Breast epithelium (tissue), 4 donors: ENCODE results near the gene ABCB7. TPM values are rescaled to one million over a fixed set of nuclear protein-coding genes. Genes with fewer than 3 reads are reported as not detected.

Experiments used
- DNase-seq, 2 donors: peaks; one replicate each; pipeline ENCODE4 v3.0.0-alpha.2; 2019; ENCODE audit warnings: low spot score in 2 of 2
- H3K27ac ChIP-seq, 2 donors: fragments of 200-600 bp; sonication (generic) in 1 of 2; one replicate each; pipeline ENCODE4 v1.5.1; 2016 to 2019; ENCODE audit warnings: mild to moderate bottlenecking in 1 of 2
- H3K27me3 ChIP-seq, 2 donors: fragments of 200-600 bp; sonication (generic) in 1 of 2; one replicate each; pipeline versions ENCODE4 v1.5.1 to v1.6.0; 2017 to 2019; ENCODE audit warnings: control low read depth in 1 of 2, mild to moderate bottlenecking in 1 of 2
- H3K36me3 ChIP-seq: fragments of 200-600 bp; one replicate; pipeline ENCODE4 v1.5.1; 2019
- H3K4me1 ChIP-seq, 2 donors: fragments of 200-600 bp; sonication (generic); one replicate each; pipeline ENCODE4 v1.5.1; 2016 to 2019; ENCODE audit warnings: control low read depth in 1 of 2
- H3K4me3 ChIP-seq, 3 donors: fragments of 200-600 bp; sonication (generic); 1 replicate in 2 of 3; 2 replicates in 1 of 3; pipeline ENCODE4 v1.5.1; 2016 to 2019; ENCODE audit warnings: mild to moderate bottlenecking in 3 of 3, moderate library complexity in 2 of 3
- H3K9me3 ChIP-seq, 2 donors: fragments of 200-600 bp; sonication (generic) in 1 of 2; one replicate each; pipeline ENCODE4 v1.5.1; 2016 to 2019; ENCODE audit warnings: control low read depth in 1 of 2
- CTCF ChIP-seq, 3 donors: fragments of 450-650 bp; IDR thresholded peaks; one replicate each; pipeline ENCODE4 v1.5.1; 2016 to 2017; ENCODE audit warnings: antibody characterized with exemption in 3 of 3, mild to moderate bottlenecking in 3 of 3, moderate library complexity in 3 of 3
- POLR2A ChIP-seq: fragments of 450-650 bp; IDR thresholded peaks from one replicate; pipeline ENCODE4 v1.6.1; 2016; ENCODE audit warnings: antibody characterized with exemption, mild to moderate bottlenecking, moderate library complexity
- POLR2AphosphoS5 ChIP-seq, 3 donors: sonication (generic); formaldehyde crosslinking; IDR thresholded peaks; one replicate each; pipeline ENCODE4 v1.6.1; 2017; ENCODE audit warnings: antibody characterized with exemption in 3 of 3
- intact Hi-C: fragments of 100-400 bp; cut with DNase I; formaldehyde crosslinking; loops from one replicate; pipeline ENCODE4 v1.15.1; 2023; ENCODE audit warnings: low total_unique reads
- total RNA-seq, 3 donors: library from RNA; depleted of rRNA; stranded (reverse); fragments of >200 nt; gene quantifications; one replicate each; pipeline ENCODE4 v1.1.0, GENCODE V29; 2016

Gene ABCB7
- total RNA-seq, 3 donors from 2014 or later = 53.4 to 75.8 (median 70.5) TPM

- no peaks in the 10 kb centered on the region for H3K9me3 ChIP-seq
- DNase-seq = no peak
- H3K4me3 ChIP-seq = peak overlapping the region; percentile 58 to 75 (median 61)
- H3K27me3 ChIP-seq = peaks cover 0 to 7% of the 10 kb centered on the region in 2 donors
- no peaks in the 10 kb centered on the region for H3K36me3 ChIP-seq
- TF ChIP-seq POLR2A = no peak
- TF ChIP-seq CTCF (IDR thresholded peaks at IDR 0.05) = no peak
- no peak for TF ChIP-seq POLR2AphosphoS5 (IDR thresholded peaks at IDR 0.05)
- H3K4me1 ChIP-seq = no peaks in the 10 kb centered on the region
- intact Hi-C loops = no loop called here
- H3K27ac ChIP-seq = peak overlapping the region; percentile 83 to 85
These were observed 455 bp upstream of the ABCB7 start for GRCh38 chrX:75156531-75156945.

- Histone ChIP-seq H3K27ac (peak overlapping the region; percentile 83 to 85), H3K4me1 (no peaks in the 10 kb centered on the region), H3K4me3 (peak overlapping the region; percentile 58 to 75 (median 61)), H3K36me3 (no peaks in the 10 kb centered on the region), H3K27me3 (peaks cover 0 to 3% of the 10 kb centered on the region in 2 donors), H3K9me3 (no peaks in the 10 kb centered on the region)
- TF ChIP-seq POLR2AphosphoS5 (IDR thresholded peaks at IDR 0.05) = no peak
- TF ChIP-seq POLR2A = no peak
- intact Hi-C loops = no loop called here
- no peak for DNase-seq
These were observed 646 bp downstream of the ABCB7 start for GRCh38 chrX:75155447-75155826.

GRCh38 chrX:75154871-75155270, 1.2 kb downstream of the ABCB7 start:
- intact Hi-C loops = no loop called here
- no peaks in the 10 kb centered on the region for H3K4me1 ChIP-seq
- peak overlapping the region in 2 of 3 donors; percentile 61 to 75 for H3K4me3 ChIP-seq

GRCh38 chrX:75151827-75152592, 4.1 kb downstream of the ABCB7 start:
- Histone ChIP-seq H3K9me3 (peaks cover 0 to 4% of the 10 kb centered on the region in 2 donors), H3K4me1 (no peaks in the 10 kb centered on the region), H3K27me3 (no peaks in the 10 kb centered on the region), H3K4me3 (no peak overlapping the region), H3K36me3 (no peaks in the 10 kb centered on the region), H3K27ac (no peak overlapping the region)
- TF ChIP-seq POLR2AphosphoS5 (IDR thresholded peaks at IDR 0.05) = no peak
- no peak for TF ChIP-seq CTCF (IDR thresholded peaks at IDR 0.05)
- no peak for TF ChIP-seq POLR2A
- intact Hi-C loops = no loop called here
- no peak for DNase-seq

More at GRCh38 chrX:75154871-75155270, 1.2 kb downstream of the ABCB7 start:
- H3K9me3 ChIP-seq = no peaks in the 10 kb centered on the region
- no peaks in the 10 kb centered on the region for H3K27me3 ChIP-seq
- DNase-seq = no peak
- no peak for TF ChIP-seq CTCF (IDR thresholded peaks at IDR 0.05)
- no peak for TF ChIP-seq POLR2AphosphoS5 (IDR thresholded peaks at IDR 0.05)
- H3K27ac ChIP-seq = no peak overlapping the region
- no peaks in the 10 kb centered on the region for H3K36me3 ChIP-seq

GRCh38 chrX:75149654-75150053, 6.4 kb downstream of the ABCB7 start:
- Histone ChIP-seq H3K4me3 (no peak overlapping the region), H3K27me3 (no peaks in the 10 kb centered on the region), H3K27ac (no peak overlapping the region), H3K36me3 (no peaks in the 10 kb centered on the region), H3K4me1 (no peaks in the 10 kb centered on the region), H3K9me3 (peaks cover 0 to 12% of the 10 kb centered on the region in 2 donors)
- no peak for TF ChIP-seq CTCF (IDR thresholded peaks at IDR 0.05)
- no peak for TF ChIP-seq POLR2A
- TF ChIP-seq POLR2AphosphoS5 (IDR thresholded peaks at IDR 0.05) = no peak
- DNase-seq = no peak
- intact Hi-C loops = no loop called here
